ENCODE data around the gene GAGE2A.

Gene GAGE2A

DNA sequence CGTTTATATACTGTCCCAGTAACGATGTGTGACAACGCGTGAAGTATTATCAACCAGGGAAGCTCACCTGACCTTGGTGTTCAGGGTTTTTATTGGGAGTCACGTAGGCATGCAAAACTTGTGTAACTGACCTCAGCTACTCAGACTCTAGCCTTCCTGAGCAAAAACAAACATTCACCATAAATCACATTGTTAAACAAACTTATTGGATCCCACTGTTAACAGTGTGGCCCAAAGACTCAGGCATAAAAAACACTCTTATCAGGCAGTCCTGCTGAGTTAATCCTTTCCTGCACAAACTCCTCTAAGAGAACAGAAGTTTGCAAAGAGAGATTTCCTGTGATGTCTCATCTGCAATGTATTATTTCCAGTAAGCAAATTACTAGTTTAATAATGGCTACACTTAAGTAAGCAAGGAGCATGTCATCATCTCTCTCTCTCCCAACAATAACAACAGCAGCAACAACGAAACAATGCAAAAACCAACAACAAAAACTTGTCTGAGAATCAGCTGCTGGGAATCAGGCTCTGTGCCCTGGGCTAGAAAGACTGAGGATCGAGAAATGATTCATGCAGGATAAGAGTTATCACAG lies 21.5 kb downstream of the GAGE2A start (continued):
- TF ChIP-seq, protein P1, sequence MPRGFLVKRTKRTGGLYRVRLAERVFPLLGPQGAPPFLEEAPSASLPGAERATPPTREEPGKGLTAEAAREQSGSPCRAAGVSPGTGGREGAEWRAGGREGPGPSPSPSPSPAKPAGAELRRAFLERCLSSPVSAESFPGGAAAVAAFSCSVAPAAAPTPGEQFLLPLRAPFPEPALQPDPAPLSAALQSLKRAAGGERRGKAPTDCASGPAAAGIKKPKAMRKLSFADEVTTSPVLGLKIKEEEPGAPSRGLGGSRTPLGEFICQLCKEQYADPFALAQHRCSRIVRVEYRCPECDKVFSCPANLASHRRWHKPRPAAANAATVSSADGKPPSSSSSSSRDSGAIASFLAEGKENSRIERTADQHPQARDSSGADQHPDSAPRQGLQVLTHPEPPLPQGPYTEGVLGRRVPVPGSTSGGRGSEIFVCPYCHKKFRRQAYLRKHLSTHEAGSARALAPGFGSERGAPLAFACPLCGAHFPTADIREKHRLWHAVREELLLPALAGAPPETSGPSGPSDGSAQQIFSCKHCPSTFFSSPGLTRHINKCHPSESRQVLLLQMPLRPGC (tag by site-specific recombination; IDR thresholded peaks at IDR 0.05): 0 out of 2 replicates have a peak, but pooled peaks have one; percentile 43
- TF ChIP-seq ZBTB8A (tag by site-specific recombination; IDR thresholded peaks at IDR 0.05) (no peak), ZNF302 (tag by site-specific recombination; IDR thresholded peaks at IDR 0.05; ENCODE audit: low read depth) (no peak), ZNF830 (tag by site-specific recombination; IDR thresholded peaks at IDR 0.05; ENCODE audit: low read depth) (no peak), ZNF843 (tag by site-specific recombination; IDR thresholded peaks at IDR 0.05) (peak; percentile 84), ZSCAN30 (tag by site-specific recombination; IDR thresholded peaks at IDR 0.05) (0 out of 2 replicates have a peak, but pooled peaks have one; percentile 23), SP7 (tag by site-specific recombination; IDR thresholded peaks at IDR 0.05) (peak; percentile 89), ZNF24 (tag by site-specific recombination; IDR thresholded peaks at IDR 0.05) (peak; percentile 66; the same call in 1 of the 2 replicates), ZNF391 (tag by site-specific recombination; IDR thresholded peaks at IDR 0.05; ENCODE audit: borderline replicate concordance, low read depth) (no peak), SETDB1 (IDR thresholded peaks at IDR 0.05; ENCODE audit: insufficient read length, low read length) (peak; percentile 93), MZF1 (tag by site-specific recombination; IDR thresholded peaks at IDR 0.05; ENCODE audit: borderline replicate concordance) (no peak), MEIS1 (CRISPR knock-in tag; IDR thresholded peaks at IDR 0.05; ENCODE audit: borderline replicate concordance) (no peak)
- TF ChIP-seq, protein P2, sequence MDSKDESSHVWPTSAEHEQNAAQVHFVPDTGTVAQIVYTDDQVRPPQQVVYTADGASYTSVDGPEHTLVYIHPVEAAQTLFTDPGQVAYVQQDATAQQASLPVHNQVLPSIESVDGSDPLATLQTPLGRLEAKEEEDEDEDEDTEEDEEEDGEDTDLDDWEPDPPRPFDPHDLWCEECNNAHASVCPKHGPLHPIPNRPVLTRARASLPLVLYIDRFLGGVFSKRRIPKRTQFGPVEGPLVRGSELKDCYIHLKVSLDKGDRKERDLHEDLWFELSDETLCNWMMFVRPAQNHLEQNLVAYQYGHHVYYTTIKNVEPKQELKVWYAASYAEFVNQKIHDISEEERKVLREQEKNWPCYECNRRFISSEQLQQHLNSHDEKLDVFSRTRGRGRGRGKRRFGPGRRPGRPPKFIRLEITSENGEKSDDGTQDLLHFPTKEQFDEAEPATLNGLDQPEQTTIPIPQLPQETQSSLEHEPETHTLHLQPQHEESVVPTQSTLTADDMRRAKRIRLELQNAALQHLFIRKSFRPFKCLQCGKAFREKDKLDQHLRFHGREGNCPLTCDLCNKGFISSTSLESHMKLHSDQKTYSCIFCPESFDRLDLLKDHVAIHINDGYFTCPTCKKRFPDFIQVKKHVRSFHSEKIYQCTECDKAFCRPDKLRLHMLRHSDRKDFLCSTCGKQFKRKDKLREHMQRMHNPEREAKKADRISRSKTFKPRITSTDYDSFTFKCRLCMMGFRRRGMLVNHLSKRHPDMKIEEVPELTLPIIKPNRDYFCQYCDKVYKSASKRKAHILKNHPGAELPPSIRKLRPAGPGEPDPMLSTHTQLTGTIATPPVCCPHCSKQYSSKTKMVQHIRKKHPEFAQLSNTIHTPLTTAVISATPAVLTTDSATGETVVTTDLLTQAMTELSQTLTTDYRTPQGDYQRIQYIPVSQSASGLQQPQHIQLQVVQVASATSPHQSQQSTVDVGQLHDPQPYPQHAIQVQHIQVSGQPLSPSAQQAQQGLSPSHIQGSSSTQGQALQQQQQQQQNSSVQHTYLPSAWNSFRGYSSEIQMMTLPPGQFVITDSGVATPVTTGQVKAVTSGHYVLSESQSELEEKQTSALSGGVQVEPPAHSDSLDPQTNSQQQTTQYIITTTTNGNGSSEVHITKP (tag by site-specific recombination; IDR thresholded peaks at IDR 0.05): no peak
- TF ChIP-seq, protein P3, sequence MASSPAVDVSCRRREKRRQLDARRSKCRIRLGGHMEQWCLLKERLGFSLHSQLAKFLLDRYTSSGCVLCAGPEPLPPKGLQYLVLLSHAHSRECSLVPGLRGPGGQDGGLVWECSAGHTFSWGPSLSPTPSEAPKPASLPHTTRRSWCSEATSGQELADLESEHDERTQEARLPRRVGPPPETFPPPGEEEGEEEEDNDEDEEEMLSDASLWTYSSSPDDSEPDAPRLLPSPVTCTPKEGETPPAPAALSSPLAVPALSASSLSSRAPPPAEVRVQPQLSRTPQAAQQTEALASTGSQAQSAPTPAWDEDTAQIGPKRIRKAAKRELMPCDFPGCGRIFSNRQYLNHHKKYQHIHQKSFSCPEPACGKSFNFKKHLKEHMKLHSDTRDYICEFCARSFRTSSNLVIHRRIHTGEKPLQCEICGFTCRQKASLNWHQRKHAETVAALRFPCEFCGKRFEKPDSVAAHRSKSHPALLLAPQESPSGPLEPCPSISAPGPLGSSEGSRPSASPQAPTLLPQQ (tag by site-specific recombination; IDR thresholded peaks at IDR 0.05): 0 out of 2 replicates have a peak, but pooled peaks have one; percentile 23
- TF ChIP-seq, protein P4, sequence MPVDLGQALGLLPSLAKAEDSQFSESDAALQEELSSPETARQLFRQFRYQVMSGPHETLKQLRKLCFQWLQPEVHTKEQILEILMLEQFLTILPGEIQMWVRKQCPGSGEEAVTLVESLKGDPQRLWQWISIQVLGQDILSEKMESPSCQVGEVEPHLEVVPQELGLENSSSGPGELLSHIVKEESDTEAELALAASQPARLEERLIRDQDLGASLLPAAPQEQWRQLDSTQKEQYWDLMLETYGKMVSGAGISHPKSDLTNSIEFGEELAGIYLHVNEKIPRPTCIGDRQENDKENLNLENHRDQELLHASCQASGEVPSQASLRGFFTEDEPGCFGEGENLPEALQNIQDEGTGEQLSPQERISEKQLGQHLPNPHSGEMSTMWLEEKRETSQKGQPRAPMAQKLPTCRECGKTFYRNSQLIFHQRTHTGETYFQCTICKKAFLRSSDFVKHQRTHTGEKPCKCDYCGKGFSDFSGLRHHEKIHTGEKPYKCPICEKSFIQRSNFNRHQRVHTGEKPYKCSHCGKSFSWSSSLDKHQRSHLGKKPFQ (tag by site-specific recombination; IDR thresholded peaks at IDR 0.05): 0 out of 2 replicates have a peak, but pooled peaks have one; percentile 20

DNA sequence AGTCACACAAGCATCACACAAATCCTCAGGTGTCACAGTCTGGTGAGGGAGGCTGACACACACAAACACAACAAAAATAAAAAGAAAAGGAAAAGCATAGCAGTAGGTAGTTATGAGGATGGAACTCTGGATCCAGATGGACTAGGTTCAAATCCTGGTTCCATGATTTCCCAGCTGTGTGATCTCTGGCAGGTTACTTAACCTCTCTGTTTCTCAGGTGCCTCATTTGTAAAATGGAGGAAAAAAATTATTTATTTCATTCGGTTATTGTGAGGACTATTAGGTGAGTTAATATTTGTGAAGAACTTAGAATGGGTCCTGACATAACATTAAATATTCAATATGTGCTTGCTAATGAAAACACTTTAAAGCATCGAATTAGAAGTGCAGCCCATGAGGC lies 29.3 kb downstream of the GAGE2A start:
- Histone ChIP-seq H3K27ac (ENCODE audit: extremely low read depth, low read depth, low read length) (no peak overlapping the region), H3K4me1 (ENCODE audit: control insufficient read depth, insufficient read depth, low read length) (no peaks in the 10 kb centered on the region), H3K36me3 (ENCODE audit: control insufficient read depth in 2 of 2, insufficient read depth in 1 of 2, low read length in 2 of 2) (no peaks in the 10 kb centered on the region), H3K9me3 (ENCODE audit: control insufficient read depth, insufficient read depth, low read depth, low read length) (no peaks in the 10 kb centered on the region), H3K4me3 (ENCODE audit: low read depth, low read length) (no peak overlapping the region)
- TF ChIP-seq, protein P5, sequence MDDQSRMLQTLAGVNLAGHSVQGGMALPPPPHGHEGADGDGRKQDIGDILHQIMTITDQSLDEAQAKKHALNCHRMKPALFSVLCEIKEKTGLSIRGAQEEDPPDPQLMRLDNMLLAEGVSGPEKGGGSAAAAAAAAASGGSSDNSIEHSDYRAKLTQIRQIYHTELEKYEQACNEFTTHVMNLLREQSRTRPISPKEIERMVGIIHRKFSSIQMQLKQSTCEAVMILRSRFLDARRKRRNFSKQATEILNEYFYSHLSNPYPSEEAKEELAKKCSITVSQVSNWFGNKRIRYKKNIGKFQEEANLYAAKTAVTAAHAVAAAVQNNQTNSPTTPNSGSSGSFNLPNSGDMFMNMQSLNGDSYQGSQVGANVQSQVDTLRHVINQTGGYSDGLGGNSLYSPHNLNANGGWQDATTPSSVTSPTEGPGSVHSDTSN (CRISPR knock-in tag; IDR thresholded peaks at IDR 0.05): no peak
- 0 out of 2 replicates have a peak, but pooled peaks have one; percentile 20 for TF ChIP-seq ZNF768 (tag by site-specific recombination; IDR thresholded peaks at IDR 0.05)
- CTCF ChIA-PET: no interaction called here
- POLR2A ChIA-PET: no interaction called here
